GM19043 (cell line): ENCODE measurements around the gene LDLRAD3.

ENCODE experiments used
- ATAC-seq: cut with Tn5 transposase; IDR thresholded peaks from one replicate; pipeline ENCODE4 v1.9.1; 2021; ENCODE audit warnings: low read depth; ENCODE audit not compliant: unreplicated experiment

The LDLRAD3 gene

DNA sequence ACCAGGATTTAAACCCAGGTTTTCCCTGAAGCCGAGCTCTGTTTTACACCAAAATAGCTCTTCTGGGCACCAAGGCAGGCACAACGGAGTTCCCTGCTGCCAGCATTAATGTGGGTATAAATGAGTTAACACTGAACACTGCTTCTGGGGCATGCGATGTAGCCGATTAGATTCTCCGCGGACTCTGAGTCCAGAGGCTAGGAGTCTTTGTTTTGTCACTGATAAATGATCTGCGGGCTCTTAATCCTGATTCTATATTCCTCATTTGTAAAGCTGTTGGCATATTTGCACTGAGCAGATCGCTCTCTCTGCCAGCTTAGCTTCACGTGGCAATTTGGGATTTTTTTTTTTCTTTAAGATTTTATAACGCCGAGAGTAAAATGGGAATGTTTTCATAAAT is 16.8 kb upstream of the LDLRAD3 start:
- ATAC-seq, result no peak

DNA sequence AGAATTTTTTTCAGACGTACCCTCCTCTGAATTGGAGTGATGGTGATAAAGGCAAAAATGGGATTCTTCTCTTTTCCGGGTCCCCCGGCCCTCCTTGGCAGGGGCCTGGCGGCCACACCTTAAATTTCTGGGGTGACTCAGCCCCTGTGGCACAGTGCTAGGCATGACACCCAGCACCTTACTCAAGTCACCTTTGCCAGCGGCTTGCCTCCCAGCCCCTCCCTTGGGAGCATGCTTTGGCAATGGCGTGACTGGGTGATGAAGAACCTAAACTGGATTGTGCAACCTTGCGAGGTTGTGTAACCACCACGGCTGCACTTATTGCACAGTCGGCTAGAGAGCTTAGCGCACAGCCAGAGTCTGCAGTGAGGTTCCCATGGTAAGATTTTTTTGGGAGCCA is 16.2 kb upstream of the LDLRAD3 start:
- no peak for ATAC-seq

DNA sequence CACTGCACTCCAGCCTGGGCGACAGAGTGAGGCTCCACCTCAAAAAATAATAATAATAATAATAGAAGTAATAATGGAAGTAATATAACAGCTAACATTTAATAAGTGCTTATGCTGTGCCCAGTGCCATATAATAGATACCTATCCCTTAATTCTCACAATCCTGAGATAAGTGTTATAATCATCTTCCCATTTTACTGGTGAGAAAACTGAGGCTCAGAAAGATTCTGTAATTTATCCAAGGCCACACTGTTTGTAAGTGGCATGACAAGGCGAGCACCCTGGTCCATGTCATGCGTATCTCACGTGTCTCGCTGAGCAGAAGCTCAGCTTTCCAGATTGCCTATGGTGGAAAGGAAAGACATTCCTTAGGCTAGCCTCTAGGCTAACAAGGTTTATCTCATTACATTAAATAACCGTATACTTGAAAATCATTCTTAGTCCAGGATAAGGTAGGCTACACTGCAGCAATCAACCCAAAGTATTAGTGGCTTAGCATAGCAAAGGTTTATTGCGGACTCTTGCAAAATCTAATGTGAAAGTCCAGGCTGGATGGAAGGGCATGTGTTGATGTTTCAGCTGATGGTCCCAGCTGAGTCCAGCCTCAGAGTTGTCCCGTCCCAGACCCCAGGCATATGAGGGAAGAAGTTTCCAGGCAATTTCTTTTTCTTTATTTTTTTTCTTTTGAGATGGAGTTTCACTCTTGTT is 15.0 kb upstream of the LDLRAD3 start:
- ATAC-seq, result no peak

DNA sequence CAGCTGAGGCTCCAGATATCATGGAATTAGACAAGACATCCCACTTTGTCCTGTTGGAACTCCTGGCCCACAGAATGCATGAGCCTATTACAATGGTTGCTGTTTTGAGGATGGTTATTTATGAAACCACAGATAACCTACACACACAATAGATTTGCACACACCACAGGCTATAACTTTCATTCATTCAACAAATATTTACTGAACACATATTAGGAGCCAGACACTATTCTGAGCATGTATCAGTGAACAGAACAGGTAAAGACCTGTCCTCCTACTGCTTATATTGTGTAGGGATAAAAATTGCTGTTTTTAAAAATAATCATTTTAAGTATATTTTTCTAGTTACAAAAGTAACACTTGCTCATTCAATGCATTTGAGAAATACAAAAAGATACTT is 13.4 kb upstream of the LDLRAD3 start:
- no peak for ATAC-seq

DNA sequence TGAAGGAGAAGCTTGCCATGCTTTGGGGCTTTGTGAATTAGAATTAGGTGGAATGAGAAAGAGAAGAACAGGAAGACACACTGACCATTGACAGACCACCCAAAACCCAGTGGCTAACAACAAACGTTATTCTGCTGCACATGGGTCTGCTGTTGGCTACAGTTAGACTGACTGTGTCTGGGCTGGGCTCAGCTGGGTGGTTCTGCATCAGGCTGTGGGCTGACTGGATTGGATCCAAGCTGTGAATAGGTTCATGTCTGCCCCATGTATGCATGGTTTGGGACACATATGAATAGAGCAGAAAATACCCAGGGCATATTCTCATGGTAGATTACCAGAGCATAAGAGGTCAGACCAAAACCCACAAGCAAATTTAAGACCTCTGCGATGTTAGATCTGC is 11.7 kb upstream of the LDLRAD3 start:
- no peak for ATAC-seq

DNA sequence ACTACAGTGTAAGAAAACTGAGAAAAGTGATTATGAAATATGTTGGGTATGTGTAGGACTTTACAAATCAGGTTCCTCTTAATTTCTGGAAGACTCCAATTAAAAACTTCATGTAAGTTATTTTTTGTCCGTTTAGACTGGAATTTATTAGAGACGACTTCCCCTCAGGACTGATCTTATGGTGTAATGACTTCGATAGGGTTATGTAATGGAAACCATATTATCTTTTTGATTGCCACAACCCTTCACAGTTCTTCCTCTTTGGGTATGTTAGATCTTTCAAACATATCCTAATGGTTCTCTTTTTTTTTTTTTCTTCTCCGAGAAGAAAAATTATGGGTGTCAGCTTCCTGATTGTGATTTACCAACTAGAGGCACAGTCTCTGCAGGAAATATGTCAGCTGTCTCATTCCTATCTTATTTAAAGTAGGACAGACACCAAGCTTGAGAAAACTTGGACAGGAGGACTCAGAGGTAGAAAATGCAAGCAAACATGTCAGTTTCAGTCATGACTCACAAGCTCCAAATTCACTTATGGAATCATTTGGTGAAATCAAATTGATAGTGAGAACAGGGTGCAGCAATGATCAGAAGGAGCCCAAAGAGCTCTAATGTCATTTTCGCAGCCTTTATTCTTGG is 11.1 kb upstream of the LDLRAD3 start:
- no peak for ATAC-seq

DNA sequence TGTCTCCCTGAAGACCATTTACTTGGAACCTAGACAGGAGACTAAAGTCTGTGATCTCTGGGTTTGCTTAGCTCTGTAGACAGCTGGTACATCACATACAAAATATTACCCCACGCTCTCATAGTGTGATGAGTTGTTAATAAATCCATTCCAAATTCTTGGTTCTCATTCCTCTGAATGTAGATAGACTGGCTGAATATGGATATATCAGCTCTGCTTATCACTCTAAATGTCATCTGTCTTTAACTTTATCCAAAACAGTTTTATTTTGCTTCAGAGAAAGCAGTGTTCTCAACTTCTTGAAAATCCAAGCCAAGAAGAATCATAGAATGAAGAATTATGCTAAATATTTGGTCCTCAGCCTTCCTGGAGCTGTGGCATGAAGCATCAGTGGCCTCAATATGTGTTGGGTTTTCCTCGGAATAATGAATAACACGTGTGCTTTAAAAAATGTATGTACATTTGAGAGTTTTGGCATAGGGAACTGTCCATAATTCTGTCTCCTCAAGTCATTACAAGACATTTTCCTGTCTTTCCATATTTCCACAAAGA is 10.5 kb upstream of the LDLRAD3 start:
- no peak for ATAC-seq

DNA sequence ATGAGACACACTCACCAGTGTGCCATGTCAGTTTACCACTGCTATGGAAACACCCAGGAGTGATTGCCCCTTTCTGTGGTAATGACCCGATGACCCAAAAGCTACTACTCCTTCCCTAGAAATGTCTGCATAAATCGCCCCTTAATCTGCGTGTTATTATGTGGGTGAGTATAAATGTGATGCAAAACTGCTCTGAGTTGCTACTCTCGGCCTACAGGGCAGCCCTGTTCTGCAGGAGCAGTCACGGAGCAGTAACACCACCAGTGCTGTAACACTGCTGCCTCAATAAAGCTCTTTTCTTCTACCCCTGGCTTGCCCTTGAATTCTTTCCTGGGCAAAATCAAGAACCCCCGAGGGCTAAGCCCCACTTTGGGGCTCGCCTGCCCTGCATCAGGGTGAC is 9.6 kb upstream of the LDLRAD3 start:
- no peak for ATAC-seq

DNA sequence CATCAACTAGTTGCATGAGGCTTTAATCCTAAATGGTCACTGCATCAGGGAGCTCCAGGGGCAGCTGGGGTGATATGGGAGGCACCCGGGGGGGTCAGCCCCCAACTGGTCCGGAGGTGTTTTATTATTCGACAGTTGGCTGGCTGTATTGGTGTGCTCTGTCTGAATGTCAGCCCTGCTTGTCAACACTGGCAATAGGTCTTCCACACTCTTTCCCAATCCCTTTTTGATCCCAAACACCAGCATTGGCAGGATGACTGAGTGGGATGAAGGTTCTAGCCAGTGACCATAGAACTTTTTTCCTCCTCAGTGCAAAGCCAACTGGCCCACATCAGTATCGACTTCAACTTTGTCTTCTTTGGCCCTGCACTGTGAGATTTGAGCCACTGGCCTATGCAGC is 8.9 kb upstream of the LDLRAD3 start:
- ATAC-seq, result no peak

DNA sequence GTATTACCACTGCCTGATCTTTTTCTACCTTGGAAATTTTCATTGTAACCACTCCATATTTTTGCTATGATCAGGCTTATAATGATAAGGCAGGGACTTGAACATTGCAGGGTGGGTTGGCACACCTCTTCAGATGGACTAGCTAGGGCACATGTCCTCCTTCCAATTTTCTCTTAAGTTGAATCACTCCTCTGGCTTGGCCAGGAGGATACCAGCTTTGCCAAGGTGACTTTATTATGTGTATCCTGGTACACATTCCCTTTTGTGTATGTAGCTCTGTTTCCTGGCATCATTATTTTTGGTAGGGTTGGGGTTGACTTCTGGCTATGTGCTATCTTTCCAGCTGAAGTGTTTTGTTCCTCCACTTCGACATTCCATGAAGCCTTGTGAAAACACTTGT is 8.5 kb upstream of the LDLRAD3 start:
- no peak for ATAC-seq

DNA sequence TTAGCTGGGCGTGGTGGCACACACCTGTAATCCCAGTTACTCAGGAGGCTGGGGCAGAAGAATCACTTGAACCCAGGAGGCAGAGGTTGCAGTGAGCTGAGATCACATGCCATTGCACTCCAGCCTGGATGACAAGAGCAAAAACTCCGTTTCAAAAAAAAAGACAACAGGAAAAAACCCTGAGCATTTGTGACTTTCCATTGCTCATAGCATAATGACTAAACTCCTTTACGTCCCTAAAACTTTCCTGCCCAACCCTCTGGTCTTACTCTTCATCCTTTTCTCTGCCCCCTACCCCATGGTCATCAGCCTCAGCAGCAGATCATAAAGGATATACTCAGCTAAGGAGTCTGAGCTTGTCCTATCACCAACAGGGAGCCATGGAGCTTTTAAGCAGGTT is 6.8 kb upstream of the LDLRAD3 start:
- no peak for ATAC-seq

DNA sequence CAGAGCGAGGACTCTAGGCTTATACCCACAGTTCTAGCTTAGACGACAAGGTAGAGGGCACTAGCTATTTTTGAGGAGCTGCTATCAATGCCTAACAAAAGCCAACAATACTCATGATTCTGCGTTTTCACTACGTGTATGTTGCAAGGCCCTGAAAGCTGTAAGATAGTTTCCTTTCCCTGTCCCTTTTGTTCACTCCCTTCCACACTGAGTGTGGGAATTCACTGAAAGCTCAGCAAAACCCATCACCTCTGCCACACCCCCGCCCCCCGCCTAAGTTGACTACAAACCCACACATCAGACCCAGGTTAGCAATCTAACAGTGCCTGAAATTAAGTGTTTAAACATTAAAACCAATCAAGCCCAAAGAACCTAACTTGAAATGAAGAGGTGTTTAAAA is 6.2 kb upstream of the LDLRAD3 start:
- no peak for ATAC-seq

DNA sequence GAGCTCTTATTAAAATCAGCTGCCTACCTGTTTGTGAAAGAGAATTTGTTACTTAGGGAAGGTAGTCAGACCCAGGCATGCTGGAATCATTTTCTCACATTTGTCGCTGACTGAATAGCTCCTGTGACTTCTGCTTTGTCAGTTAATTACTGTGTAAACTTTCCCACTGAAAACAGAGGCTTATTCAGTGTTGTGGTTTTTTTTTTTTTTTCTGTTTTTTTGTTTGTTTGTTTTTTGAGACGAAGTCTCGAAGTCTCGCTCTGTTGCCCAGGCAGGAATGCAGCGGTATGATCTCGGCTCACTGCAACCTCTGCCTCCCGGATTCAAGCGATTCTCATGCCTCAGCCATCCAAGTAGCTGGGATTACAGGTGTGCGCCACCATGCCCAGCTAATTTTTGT is 5.6 kb upstream of the LDLRAD3 start:
- no peak for ATAC-seq

DNA sequence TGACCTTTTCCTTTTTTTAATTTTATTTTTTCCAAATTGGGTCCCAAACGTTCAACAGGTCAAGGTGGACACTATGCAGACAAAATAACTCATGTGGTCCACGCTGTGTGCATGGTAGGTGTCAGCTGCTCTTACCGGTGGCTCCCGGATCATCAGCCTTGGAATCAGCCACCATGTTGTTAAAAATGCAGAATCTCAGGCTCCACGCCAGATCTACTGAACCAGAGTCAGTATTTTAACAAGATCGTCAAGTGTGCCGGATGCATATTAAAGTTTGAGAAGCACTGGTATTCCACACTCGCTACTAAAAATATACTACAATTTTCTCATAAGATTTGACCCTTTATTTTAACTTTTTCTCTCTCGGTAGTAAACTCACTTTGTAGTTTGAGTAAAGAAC is 553 bp upstream of the LDLRAD3 start:
- ATAC-seq, result no peak

DNA sequence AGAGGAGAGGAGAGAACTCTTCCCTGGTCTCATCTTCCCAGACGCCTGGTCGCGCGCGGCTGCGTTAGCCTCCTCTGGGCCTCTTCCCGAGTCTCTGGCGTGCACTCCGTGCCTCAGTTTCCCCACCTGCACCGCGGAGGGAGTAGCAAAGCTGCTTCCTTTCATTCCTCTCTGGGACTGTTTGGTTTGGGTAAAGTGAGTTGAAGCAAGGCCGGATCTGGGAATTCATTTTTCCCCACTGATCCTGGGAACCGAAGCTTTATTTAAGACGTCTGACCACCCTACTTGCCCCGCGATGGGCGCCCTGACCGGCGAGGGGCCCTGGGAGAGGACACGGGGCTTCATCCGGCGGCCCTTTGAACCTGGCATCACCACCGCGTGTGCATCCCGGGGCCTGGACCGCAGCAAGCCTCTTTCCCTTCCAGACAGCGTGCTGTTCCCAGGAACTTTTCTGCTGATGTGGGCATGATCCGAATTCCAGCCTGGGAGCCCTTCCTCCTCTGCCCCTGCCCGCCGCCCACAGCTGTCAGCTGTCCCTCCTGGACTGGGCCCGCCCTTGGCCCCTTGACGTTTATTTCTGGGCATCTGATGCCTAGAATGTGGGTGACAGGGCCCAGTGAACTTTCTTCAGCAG is 758 bp downstream of the LDLRAD3 start:
- ATAC-seq, result no peak

DNA sequence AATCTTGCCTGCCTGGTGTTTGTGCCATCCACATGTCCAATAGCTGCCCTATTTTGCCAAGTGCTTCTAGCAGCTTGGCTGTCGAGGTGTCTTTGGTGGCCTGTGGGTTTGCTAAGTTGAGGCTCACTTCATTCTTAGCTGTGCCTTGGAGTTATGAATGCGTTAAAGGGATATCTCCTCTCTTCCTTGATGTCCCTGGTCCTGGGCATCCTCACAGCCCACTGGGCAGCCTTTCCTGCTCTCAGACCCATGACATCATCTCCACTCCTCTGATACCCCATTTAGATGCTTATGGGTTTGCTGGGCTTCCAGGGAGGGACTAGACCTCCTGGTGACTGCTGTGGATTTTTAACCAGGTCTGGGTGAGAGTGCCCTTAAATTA is 1.3 kb downstream of the LDLRAD3 start:
- no peak for ATAC-seq

DNA sequence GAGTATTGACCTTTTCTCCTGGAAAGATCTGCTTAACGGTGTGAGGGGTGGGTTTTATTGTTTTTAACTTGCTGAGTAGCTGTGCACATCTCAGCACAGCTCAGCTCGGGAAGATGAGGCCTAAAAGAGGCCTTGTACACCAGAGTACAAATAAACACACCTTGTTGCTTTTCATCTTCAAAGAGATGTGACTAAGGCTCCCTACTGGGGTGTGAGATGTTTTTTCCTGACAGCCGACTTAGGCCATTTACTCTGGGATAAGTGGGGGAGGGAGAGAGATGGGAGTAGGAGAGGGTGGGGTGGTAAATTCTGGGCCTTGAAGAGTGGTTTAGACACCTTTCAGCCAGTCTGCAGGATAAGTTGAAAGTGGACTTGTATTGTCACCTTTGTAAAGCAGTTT is 2.9 kb downstream of the LDLRAD3 start:
- ATAC-seq, result no peak

DNA sequence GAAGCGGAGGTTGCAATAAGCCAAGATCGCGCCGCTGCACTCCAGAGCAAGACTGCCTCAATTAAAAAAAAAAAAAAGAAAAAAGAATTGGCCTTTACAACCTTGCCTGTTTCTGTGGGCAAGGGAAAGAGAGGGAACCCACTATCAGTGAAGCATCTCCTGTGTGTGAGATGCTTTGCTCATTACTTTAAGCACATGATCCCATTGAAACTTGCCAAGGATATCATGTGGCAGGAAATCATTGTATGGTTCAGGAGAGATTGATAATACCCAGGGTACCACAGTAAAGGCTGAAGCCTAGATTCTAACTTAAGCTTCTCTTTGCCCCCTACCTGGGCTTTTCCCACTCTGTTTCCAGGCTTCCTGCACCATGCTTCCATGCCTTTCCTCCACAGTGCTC is 3.6 kb downstream of the LDLRAD3 start:
- no peak for ATAC-seq

DNA sequence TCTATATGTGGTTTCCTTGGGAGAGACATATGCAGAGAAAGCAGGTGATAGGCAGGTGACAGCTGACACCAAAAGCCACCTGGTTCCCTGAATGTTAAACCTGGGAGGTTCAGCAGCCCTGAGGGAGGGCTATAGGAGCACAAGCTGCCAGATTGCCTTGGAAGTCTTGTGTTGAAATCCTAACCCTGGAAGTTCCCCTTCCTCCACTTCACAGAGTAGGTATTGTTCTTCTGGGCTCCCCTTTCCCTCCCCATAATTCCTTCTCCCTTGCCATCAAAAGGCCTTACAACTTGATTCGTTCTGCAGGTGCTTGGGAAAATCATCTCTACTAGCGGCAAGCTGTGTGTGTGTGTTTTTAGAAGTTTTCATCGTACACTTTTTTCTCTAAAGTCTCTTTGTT is 5.4 kb downstream of the LDLRAD3 start:
- ATAC-seq, result no peak

DNA sequence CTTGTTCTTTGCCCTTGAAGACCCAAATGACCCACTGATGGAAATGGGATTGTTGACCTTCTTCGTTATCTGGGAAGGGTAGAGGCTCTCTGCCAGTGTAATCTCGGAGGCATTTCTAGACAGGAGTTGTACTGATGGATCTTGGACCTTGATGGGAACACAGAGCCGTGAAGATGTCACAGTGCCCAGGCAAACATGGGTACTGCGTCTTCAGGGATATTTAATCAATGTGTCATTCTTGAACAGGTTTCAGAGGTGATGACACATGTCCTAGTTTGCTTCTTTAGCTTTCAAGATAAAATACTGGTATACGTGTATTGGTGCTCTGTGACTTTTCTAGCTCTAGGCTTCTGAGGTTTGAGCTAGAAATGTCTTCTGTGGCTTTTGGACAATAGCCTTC is 6.2 kb downstream of the LDLRAD3 start:
- no peak for ATAC-seq

DNA sequence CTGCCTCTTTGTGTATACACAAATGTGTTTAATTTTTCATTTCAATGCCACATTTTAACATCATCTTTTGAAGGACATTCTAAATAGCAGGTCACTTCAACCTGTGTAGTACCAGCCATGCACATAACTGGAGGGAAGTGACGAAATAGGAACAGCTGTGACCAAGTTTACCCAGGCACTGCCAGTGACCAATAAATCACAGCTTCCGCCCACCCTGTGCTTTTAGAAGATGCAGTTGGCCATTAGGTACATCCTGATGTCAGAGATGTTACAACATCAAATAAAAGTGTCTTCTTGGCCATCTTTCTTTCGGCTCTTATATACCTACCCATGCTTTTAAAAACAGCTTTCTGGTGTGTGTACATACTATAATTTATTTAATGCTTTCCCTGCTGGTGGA is 7.8 kb downstream of the LDLRAD3 start:
- ATAC-seq, result no peak
